ENCODE measurements around the gene IL6ST. TPM values are rescaled to one million over a fixed set of nuclear protein-coding genes. Genes with fewer than 3 reads are reported as not detected.
A peak's percentile ranks its signal among the peaks of the same experiment; 100 is the strongest.

IL6ST gene
- total and polyA plus RNA-seq, 2 experiments from 2014 or later: 197 to 242 TPM

GRCh38 chr5:55899344-55899743 is 95.4 kb downstream of the IL6ST start:
- Histone ChIP-seq H3K9me2 (ENCODE audit: insufficient read depth) (no peaks in the 10 kb centered on the region), H3K27me3 (replicated peaks; ENCODE audit: insufficient read depth) (no peaks in the 10 kb centered on the region), H3K36me3 (ENCODE audit: low read depth) (no peaks in the 10 kb centered on the region), H3K27ac (no peak overlapping the region), H3F3A (ENCODE audit: insufficient read depth) (peaks cover 41% of the 10 kb centered on the region), H4K20me1 (ENCODE audit: insufficient read depth) (no peaks in the 10 kb centered on the region), H3K79me2 (ENCODE audit: insufficient read depth) (no peaks in the 10 kb centered on the region), H3K4me1 (ENCODE audit: insufficient read depth) (peaks cover 30% of the 10 kb centered on the region), H3K4me2 (ENCODE audit: unreplicated experiment) (peak overlapping the region; percentile 44), H3K9ac (no peak overlapping the region), H2AFZ (no peak overlapping the region), H3K9me3 (ENCODE audit: low read depth) (no peaks in the 10 kb centered on the region), H3K4me3 (no peak overlapping the region)
- TF ChIP-seq EZH2phosphoT487 (IDR thresholded peaks at IDR 0.05; ENCODE audit: insufficient read depth, low read depth): no peak
- TF ChIP-seq EZH2 (IDR thresholded peaks at IDR 0.05; ENCODE audit: insufficient read depth, poor library complexity, severe bottlenecking): no peak
- peak; percentile 81 for DNase-seq
- in situ Hi-C loops (cut with MboI): no loop called here
- WGBS, 2 experiments (ENCODE audit: low coverage in 1 of 2, low lambda C conversion rate in 2 of 2, missing lambda C conversion rate in 2 of 2): 57 to 62% methylated on average over 6 of the region's 6 CpGs

- Histone ChIP-seq H3K36me3 (ENCODE audit: low read depth) (no peaks in the 10 kb centered on the region), H3K27me3 (replicated peaks; ENCODE audit: insufficient read depth) (no peaks in the 10 kb centered on the region), H3K9me3 (ENCODE audit: low read depth) (no peaks in the 10 kb centered on the region), H3F3A (ENCODE audit: insufficient read depth) (peaks cover 41% of the 10 kb centered on the region), H2AFZ (no peak overlapping the region), H3K9me2 (ENCODE audit: insufficient read depth) (no peaks in the 10 kb centered on the region), H3K79me2 (ENCODE audit: insufficient read depth) (no peaks in the 10 kb centered on the region), H3K27ac (peak overlapping the region; percentile 27), H3K9ac (no peak overlapping the region), H3K4me1 (ENCODE audit: insufficient read depth) (peaks cover 30% of the 10 kb centered on the region), H3K4me2 (ENCODE audit: unreplicated experiment) (peak overlapping the region; percentile 62), H3K4me3 (peak overlapping the region; percentile 38), H4K20me1 (ENCODE audit: insufficient read depth) (no peaks in the 10 kb centered on the region)
- TF ChIP-seq EZH2phosphoT487 (IDR thresholded peaks at IDR 0.05; ENCODE audit: insufficient read depth, low read depth): no peak
- TF ChIP-seq EZH2 (IDR thresholded peaks at IDR 0.05; ENCODE audit: insufficient read depth, poor library complexity, severe bottlenecking): no peak
- in situ Hi-C loops (cut with MboI): no loop called here
- WGBS, 2 experiments (ENCODE audit: low coverage in 1 of 2, low lambda C conversion rate in 2 of 2, missing lambda C conversion rate in 2 of 2): 1% methylated on average over 14 of the region's 14 CpGs
- DNase-seq: peak; percentile 98
Measured at GRCh38 chr5:55897905-55898304, 96.9 kb downstream of the IL6ST start.

DNA sequence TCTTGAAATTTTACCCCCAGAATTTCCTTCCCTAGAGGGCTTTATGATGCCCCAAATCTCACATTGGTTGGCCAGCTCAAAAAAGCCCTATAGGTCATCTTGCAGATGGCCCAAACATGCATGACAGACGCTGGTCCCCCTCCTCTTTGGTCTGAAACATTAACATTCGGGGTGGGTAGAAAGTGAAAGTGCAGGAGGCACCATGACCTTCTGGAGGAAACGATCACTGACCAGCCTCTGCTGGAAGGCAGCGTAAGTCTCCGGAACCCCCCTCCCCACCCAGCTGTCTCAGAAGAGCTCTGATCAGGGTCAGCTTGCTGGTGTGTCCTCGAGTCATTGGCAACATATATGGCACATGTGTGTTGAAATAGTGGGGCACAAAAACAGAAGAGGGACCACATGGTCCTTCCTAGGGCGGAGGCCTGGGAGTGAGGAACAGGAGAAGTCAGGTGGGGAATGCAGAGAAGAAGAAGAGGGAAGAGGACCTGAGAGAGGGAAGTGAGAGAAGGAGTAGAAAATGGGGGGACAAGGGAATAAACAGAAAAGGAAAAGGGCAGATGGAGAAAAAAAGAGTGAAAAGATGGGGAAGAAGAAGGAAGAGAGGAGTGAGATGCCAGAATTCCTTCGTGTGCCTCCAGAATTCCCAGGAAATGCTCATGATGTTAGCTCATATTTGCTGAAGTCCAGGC is 97.4 kb downstream of the IL6ST start:
- TF ChIP-seq EZH2phosphoT487 (IDR thresholded peaks at IDR 0.05; ENCODE audit: insufficient read depth, low read depth) (no peak), EZH2 (IDR thresholded peaks at IDR 0.05; ENCODE audit: insufficient read depth, poor library complexity, severe bottlenecking) (no peak)
- H3K4me1 ChIP-seq (ENCODE audit: insufficient read depth): peaks cover 30% of the 10 kb centered on the region
- DNase-seq: peak; percentile 20
- no peaks in the 10 kb centered on the region for H4K20me1 ChIP-seq (ENCODE audit: insufficient read depth)
- H3K27ac ChIP-seq: peak overlapping the region; percentile 27
- H3K79me2 ChIP-seq (ENCODE audit: insufficient read depth): no peaks in the 10 kb centered on the region
- peaks cover 41% of the 10 kb centered on the region for H3F3A ChIP-seq (ENCODE audit: insufficient read depth)
- WGBS, 2 experiments (ENCODE audit: low coverage in 1 of 2, low lambda C conversion rate in 2 of 2, missing lambda C conversion rate in 2 of 2): 66 to 71% methylated on average over 8 of the region's 8 CpGs
- no peaks in the 10 kb centered on the region for H3K9me3 ChIP-seq (ENCODE audit: low read depth)
- no peaks in the 10 kb centered on the region for H3K27me3 ChIP-seq (replicated peaks; ENCODE audit: insufficient read depth)
- no peaks in the 10 kb centered on the region for H3K36me3 ChIP-seq (ENCODE audit: low read depth)
- H3K9me2 ChIP-seq (ENCODE audit: insufficient read depth): no peaks in the 10 kb centered on the region
- no peak overlapping the region for H2AFZ ChIP-seq
- H3K9ac ChIP-seq: no peak overlapping the region
- in situ Hi-C loops (cut with MboI): no loop called here
- H3K4me3 ChIP-seq: peak overlapping the region; percentile 38
- H3K4me2 ChIP-seq (ENCODE audit: unreplicated experiment): peak overlapping the region; percentile 62

- H4K20me1 ChIP-seq (ENCODE audit: insufficient read depth): no peaks in the 10 kb centered on the region
- peaks cover 30% of the 10 kb centered on the region for H3K4me1 ChIP-seq (ENCODE audit: insufficient read depth)
- TF ChIP-seq EZH2 (IDR thresholded peaks at IDR 0.05; ENCODE audit: insufficient read depth, poor library complexity, severe bottlenecking) (no peak), EZH2phosphoT487 (IDR thresholded peaks at IDR 0.05; ENCODE audit: insufficient read depth, low read depth) (no peak)
- no peaks in the 10 kb centered on the region for H3K79me2 ChIP-seq (ENCODE audit: insufficient read depth)
- H3K36me3 ChIP-seq (ENCODE audit: low read depth): no peaks in the 10 kb centered on the region
- H3K9me3 ChIP-seq (ENCODE audit: low read depth): no peaks in the 10 kb centered on the region
- no peak overlapping the region for H3K27ac ChIP-seq
- H3K27me3 ChIP-seq (replicated peaks; ENCODE audit: insufficient read depth): no peaks in the 10 kb centered on the region
- H3F3A ChIP-seq (ENCODE audit: insufficient read depth): peaks cover 41% of the 10 kb centered on the region
- H3K4me2 ChIP-seq (ENCODE audit: unreplicated experiment): no peak overlapping the region
- peak; percentile 42 for DNase-seq
- no peak overlapping the region for H3K9ac ChIP-seq
- H3K4me3 ChIP-seq: no peak overlapping the region
- in situ Hi-C loops (cut with MboI): no loop called here
- no peak overlapping the region for H2AFZ ChIP-seq
- H3K9me2 ChIP-seq (ENCODE audit: insufficient read depth): no peaks in the 10 kb centered on the region
- WGBS, 2 experiments (ENCODE audit: low coverage in 1 of 2, low lambda C conversion rate in 2 of 2, missing lambda C conversion rate in 2 of 2): 22 to 50% methylated on average over 1 to 2 of the region's 2 CpGs
Measured at GRCh38 chr5:55896663-55897062, 98.1 kb downstream of the IL6ST start.

All from GM23248 (cell line).